NOMO-1 treated with DMSO at 0.1 percent for 48 hours (cell line): Measurements from ENCODE around the gene FBXL3.
"Not testable (repeated sequence)": the region's sequence is repeated elsewhere in the genome, so short reads cannot be mapped to it uniquely, and the experiment has no call there.

Experiments used
- DNase-seq: peaks from one replicate; lab custom pipeline; 2025; ENCODE audit not compliant: unreplicated experiment; lab: John Stamatoyannopoulos, UW

FBXL3 gene

DNA sequence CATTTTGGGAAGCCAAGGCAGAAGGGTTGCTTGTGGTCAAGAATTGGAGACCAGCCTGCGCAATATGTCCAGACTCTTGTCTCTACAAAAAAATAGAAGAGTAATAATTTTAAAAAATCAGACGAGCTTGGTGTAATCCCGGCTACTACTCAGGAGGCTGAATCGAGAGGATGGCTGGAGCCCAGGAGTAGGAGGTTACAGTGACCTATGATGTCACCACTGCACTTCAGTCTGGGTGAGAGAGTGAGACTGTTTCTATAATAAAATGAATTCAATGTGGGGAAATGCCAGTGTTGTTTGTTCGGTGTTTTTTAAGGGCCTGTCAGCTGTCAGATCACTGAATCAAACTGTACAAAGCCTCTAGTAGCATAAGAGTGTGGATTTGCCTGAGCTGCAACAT is 1.2 kb upstream of the FBXL3 start:
- DNase-seq = no peak

DNA sequence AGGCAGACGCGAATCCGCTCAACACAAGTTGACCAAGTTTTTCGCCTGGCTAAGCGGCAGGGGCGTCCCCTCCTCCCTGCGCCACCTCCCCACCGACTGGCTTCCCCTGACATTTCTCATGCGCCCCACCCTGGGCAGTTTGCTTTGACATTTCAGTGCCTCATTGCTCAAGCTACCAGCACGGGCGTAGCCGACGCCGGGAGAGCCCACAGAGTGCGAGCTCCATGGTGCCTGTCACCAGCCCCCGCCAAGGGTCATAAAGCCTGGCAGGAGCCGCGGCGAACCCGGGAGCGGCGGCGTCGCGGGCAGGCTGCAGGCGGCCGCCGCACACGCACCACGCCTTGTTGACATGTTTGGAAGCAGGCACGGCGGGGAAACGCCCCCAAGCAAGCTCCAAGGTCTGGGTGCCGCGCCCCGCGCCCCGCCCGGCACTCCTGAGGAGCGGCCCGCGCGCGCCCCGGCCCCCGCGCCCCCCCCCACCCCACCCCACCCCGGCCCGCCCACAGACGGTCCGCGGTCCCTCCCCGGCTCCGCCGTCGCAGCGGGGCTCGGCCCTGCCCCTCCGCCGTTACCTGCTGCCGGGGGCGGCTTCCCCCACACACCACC is 601 bp downstream of the FBXL3 start:
- peak; percentile 66 for DNase-seq

DNA sequence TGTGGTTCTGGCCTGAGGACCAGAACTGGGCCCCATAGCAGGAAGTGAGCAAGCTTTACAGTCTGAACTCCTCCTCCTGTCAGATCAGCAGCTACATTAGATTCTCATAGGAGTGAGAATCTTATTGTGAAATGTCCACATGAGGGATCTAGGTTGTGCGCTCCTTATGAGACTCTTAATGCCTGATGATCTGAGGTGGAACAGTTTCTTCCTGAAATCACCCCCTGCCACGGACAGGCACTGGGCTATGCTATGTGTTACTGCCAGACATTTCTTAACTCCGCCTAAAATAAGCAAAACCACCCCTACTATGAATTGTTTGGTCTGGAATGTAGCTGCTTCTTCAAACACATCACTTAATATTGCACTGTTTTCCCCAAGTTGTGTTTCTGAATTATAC is 4.6 kb downstream of the FBXL3 start:
- no peak for DNase-seq

DNA sequence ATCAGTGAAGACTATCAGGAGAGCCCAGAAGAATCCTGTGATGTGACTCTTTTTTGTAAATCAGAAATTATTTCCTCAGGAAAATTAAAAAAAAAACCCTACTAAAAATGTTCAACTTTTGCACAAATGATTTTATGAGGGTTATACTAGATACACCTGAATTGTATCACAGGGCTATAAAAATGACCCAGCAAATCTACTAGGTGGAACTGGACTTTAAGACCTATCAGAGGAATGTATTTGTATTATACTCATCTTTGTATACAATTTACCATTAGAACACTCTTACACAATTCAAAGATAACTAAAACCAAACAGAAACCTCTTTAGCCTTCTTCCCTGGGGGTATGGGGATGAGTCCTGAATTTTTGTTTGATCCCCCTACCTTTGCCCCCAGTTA is 7.2 kb downstream of the FBXL3 start:
- no peak for DNase-seq

DNA sequence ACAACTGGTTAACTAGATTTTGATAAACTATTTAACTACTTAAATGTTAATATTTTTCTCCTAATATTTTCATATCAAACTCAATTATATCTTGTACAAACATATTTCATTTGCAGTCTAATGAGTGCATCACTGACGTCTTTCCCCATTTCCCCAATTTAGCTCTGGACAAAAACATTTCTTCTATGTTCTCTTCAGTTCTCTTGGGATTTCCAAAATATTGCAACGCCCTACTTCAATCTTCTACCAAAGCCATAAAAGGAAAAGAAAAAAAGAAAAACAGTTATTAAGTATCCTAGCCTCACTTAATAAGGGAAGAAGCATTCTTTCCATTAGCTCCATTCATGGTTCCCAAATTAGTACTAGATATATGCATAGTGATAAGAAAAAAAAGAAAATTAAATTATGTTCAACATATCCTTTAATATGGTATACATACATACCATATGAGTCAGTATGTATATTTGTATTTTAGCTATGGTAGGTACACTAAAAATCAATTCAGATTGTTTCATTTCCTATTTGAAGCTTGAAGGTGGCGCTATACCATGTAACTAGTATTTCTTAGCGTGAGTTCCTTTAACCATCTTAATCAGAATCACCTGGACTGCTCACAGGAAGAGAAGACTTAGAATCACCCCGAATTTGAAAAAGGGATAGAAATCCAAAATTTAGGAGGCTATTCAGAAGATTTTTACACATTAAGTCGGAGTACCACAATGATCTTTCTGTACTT is 9.9 kb downstream of the FBXL3 start:
- no peak for DNase-seq

DNA sequence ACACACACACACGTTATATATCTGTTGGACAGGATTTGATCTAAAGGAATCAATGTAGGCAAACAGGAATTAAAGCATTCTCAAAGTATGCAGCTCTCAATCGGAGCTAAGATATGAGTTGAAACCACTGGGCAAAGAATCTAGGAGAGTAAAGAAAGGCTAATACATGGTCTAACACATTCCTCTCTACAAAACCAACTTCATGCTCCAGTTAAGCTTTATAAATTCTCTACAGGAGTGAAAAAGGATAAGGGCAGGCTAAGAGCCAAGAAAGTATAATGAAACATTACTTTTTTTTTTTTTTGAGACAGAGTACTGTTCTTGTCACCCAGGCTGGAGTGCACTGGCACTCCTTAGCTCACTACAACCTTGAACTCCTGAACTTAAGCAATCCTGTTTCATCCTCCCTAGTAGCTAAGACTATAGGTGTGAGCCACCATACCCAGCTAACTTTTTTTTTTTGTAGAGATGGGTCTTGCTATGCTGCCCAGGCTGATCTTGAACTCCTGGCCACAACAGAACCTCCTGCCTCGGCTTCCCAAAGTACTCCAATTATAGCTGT is 10.6 kb downstream of the FBXL3 start:
- no peak for DNase-seq

DNA sequence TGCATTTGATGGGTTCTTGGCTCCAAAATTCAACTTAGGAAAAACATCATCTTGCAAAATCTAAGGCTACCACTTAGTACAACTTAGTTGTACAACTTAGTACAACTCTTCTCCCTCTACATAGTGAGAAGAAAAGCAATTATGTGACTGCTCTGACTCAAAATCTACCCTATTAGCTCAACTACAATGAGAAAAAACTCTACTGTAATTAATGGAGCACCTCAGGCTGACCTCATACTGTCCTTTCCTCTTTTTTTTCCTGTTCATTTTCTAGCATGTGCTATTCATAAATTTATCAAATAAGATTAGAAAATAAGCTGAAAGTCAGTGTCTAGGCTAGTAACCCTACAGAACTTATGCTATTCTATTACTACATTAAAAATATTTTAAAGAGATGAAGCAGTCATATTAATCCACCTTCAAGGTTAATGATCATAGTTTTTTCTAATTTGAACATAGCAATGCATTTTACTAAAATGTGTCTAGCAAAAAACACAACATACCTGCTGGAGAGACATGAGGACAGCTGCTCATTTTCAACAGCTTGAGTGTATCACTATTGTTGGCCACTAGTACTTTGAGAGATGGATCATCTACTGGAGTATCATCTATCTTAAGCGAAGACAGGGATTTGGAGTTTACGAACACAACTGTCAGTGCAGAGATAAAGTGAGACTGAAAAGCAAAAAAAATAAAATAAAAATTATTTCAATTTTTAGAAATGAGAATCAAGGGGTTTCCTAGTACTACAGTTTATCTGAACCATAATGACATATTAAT is 11.9 kb downstream of the FBXL3 start:
- DNase-seq = no peak

DNA sequence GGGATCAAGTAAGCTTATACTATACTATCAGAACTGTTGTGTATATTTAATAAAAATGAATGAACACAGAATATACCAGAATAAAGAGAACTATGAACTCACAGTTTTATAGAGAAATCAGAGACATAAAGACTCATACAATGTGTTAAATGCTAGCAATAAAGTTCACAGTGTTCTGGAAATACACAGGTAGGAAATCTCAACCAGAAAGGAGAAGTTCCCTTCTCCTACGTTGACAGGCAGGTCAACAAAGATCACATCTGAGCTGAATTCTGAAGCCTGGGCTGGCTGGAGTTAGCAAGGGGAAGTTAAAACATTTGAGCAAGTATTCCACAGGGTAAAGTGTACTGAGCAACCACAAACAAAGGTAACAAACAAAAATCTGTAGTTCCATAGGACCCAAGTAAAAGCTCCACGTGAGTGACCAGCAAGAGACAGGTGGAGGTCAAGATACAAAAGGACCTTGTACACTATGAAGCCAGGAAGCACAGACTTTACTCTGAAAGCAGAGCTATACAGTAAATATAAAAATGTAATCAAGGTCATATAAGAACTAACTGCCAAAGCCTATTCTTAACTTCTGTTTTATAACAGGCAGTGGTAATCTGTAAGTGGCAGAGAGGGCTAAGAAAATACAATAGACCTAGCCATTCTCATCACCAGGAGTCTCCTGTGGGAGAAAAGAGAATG is 13.0 kb downstream of the FBXL3 start:
- no peak for DNase-seq

DNA sequence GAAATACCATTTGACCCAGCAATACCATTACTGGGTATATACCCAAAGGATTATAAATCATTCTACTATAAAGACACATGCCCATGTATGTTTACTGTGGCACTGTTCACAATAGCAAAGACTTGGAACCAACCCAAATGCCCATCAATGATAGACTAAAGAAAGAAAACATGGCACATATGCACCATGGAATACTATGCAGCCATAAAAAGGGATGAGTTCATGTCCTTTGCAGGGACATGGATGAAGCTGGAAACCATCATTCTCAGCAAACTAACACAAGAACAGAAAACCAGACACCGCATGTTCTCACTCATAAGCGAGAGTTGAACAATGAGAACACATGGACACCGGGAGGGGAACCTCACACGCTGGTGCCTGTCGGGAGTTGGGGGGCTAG is 17.2 kb downstream of the FBXL3 start:
- not testable (repeated sequence) for DNase-seq

DNA sequence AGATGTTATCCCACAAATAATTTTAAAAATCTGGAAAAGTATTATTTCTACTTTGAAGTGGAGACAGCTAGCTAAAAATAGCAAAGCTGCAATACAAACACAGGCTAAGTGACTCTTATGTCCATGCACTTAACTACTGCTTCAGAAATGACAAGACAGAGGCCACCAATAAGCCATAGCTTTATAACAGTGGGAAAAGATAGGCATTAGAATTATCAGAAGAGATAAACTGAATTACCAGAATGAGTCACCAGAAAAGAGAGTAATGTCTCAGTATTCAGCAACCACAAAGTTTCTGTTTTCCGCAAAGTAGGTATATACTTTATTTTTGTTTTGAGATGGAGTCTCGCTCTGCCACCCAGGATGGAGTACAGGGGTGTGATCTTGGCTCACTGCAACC is 17.9 kb downstream of the FBXL3 start:
- DNase-seq = no peak

DNA sequence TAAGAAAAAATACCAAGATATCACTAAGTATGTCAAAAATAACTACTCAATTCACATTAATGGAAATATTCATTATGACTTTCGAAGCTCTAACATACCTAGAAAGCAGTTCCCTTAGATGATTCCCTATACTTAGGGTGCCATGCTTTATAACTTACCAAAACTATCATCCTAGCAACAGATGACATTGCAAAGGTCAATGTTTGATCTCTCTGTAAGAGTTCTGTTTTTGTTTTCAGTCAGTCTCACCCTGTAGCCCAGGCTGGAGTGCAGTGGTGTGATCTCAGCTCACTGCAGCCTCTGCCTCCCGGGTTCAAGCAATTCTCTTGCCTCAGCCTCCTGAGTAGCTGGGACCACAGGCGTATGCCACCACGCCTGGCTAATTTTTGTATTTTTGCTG is 18.6 kb downstream of the FBXL3 start:
- not testable (repeated sequence) for DNase-seq

DNA sequence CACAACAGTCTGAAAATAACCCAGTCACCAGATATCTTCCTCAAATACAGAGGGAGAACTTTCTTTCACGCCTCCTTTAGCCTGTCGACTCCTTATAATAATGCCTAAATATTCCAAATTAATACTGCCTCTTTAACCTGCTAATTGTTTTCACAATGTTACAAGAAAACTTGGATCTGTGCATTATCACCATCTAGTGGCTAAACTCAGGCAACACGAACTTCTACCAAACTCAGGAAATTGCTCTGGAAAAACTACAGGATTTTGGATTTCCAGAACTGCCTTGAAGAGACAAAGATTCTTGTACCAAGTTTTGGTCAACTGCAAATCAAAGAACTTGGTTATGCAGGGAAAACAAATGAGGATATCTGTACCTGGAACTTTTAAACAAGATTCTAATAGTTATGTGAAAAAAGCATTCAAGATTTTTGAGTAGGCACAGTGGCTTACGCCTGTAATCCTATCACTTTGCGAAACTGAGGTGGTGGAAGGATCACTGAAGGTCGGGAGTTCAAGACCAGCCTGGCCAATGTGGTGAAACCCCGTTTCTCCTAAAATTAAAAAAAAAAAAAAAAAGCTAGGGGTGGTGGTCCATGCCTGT is 24.3 kb downstream of the FBXL3 start:
- DNase-seq = peak; percentile 5

DNA sequence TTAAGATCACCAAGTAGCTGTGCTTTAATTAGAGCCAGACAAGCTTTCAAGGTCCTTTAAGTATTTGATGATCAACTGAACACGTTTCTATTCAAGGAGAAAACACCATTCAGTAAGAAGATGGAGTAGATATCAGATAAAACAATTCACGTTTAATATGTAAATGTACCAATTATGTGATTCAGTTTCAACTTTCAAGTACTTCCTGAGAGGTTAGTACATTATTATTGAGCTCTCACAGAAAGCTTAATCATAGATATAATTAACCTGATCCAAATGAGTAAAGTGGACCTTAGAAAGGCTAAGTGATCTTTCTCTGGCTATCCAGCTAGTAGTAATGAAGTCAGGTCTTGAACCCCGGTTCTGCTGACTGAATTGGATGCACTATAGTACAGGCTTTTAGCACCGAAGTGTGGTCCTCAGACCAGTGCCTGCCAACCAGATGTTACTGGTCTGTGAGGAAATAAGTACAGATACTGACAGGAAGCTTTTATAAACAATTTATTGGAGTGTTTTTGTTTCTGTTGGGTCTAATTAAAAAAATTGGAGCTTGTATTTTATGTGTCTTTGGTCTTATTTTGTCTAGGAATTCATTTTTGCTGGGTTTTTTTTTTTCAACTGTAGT is 24.9 kb downstream of the FBXL3 start:
- no peak for DNase-seq

DNA sequence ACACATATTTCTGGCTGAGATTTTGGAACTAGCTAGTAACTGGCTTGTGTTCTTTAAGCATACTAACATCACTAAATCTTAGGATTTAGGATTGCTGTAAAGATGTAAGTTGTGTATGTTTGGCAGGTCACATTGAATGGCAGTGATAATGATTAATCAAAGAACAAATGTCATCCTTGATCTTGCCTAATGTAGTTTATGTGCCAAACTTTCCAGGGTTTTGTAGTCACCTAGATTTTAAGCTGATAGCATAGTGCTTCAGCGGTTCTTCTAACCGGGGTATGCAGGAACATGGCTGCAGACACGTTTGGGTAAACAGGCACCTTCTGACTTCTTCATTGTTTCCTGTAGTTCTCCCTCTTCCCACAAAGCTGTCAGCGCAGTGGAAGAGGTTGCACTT is 25.4 kb downstream of the FBXL3 start:
- DNase-seq = no peak

DNA sequence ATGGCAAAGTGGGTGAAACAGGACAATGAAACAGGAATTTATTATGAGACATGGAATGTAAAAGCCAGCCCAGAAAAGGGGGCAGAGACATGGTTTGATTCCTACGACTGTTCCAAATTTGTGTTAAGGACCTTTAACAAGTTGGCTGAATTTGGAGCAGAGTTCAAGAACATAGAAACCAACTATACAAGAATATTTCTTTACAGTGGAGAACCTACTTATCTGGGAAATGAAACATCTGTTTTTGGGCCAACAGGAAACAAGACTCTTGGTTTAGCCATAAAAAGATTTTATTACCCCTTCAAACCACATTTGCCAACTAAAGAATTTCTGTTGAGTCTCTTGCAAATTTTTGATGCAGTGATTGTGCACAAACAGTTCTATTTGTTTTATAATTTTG is 26.5 kb downstream of the FBXL3 start:
- DNase-seq = peak; percentile 36

DNA sequence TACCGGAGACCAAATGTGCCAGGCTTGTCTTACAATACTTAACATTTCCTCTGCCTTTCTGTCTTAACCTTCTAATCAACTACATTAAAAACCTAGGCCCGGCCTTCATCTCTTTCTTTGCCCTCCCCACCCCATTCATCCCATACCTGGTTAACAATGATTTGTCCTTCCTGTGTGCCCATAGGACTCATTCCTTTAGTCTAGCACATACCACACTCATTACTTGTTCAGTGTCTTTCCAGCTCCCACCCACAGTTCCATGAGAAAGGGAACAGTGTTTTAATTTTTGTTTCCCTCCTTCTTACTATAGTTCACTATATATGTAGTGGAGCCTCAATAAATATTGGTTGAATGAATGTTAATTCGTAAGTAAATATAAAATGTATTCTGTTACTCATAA is 32.7 kb downstream of the FBXL3 start:
- no peak for DNase-seq

DNA sequence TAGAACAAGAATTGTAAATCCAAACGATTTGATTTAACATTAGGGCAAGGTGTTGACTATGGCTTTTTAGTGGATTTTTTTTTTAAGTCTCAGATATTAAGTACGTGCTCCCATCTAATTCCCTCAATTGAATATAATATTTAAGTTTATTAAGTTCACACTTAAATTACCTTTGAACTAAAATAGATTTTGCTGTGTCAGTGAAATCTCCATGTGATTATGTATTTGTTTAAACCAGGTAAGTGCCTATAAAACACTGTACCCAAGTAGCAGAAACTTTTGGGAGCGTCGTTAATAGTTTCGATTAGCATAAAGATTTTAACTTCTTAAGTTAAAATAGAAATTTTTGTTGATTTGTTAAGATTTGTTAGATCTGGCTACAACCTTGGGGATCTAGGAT is 33.5 kb downstream of the FBXL3 start:
- no peak for DNase-seq

DNA sequence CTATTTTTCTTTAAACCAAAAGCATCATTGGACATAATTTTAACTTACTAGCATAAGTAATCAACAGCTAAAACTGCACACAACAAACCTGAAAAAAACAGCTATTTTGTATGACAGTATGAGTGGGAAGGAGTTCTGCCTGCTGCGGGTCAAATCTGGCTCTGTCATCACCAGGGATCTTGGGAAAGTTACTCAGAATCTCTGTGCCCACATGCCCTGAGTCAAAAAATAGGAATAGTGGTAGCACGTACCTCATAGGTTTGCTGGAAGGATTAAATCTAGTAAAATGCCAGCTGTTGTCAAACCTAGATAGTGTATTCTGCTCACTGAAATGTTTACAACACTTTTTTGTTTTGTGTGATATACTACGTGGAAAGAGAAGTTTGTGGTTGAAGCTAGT is 33.9 kb downstream of the FBXL3 start:
- DNase-seq = no peak

DNA sequence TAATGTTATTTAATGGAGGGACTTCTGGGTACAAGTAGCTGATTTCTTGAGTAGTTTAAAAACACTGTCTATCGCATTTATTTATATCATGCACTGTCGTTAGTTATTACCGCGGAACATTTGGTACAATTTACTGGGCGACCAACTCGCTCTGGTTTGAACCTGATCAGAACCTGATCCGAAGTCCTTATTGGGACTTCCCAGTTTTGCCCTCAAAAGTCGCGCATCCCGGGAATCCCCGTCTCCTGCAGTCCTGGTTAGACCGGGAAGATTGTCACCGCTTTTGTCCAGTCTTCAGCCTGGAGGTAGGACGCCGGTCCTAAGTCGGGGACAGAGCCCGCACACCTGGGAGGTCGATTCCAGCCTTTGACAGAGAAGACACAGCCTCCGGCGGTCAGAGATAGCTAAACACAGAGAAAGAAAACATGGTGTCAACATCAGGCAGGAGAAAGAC is 34.4 kb downstream of the FBXL3 start:
- DNase-seq = no peak

DNA sequence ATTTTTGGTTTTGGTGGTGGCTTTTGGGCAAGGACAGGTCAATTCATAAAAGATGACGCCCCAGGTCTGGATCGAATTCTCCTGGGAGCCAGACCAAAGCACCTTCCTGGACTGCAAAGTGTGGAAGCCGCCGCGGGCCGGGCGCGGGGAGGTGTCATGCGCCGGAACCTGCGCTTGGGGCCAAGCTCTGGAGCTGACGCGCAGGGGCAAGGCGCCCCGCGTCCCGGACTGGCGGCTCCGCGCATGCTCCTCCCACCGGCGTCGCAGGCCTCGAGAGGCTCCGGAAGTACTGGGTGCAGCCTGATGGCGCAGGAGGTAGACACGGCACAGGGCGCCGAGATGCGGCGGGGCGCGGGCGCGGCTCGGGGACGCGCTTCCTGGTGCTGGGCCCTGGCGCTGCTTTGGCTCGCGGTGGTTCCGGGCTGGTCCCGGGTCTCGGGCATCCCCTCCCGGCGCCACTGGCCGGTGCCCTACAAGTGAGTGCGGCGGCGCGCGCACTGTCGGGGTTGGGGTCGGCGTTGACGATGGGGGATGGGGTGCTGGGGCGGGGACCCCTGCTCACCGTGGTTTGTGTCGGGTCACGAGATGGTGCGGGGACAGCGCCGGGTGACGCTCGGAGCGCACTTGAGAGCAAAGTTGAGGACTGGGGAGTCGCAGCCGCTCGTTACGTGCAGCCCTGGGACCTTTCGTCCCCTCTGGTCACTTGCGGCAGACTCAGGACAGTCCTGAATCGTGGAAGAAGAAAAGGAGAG is 35.0 kb downstream of the FBXL3 start, which contains the start of gene CLN5:
CLN5 (plus strand) TSS at position 286 of the 752 bp plus-strand sequence; CDS start at position 304, 18 bp downstream.
- DNase-seq = peak; percentile 93
